ENCODE measurements around the gene COL10A1. TPM values are rescaled to one million over a fixed set of nuclear protein-coding genes. Genes with fewer than 3 reads are reported as not detected.

COL10A1 gene
- total RNA-seq, 4 donors from 2014 or later = not detected

- 79% methylated on average over 3 of the region's 3 CpGs for WGBS
- H3K4me3 ChIP-seq = no peak overlapping the region
- H3K36me3 ChIP-seq = no peaks in the 10 kb centered on the region
- H3K4me1 ChIP-seq = no peaks in the 10 kb centered on the region
- no peak for DNase-seq (ENCODE audit: low spot score in 2 of 2)
- no peak overlapping the region for H3K27ac ChIP-seq
- H3K9me3 ChIP-seq = no peaks in the 10 kb centered on the region
- TF ChIP-seq POLR2AphosphoS5 (IDR thresholded peaks at IDR 0.05) = no peak
- no peak for TF ChIP-seq EP300 (IDR thresholded peaks at IDR 0.05)
- TF ChIP-seq CTCF (IDR thresholded peaks at IDR 0.05) = no peak
- no peak for TF ChIP-seq POLR2A (IDR thresholded peaks at IDR 0.05)
- H3K27me3 ChIP-seq = no peaks in the 10 kb centered on the region
Observed at GRCh38 chr6:116133453-116133852, 7.5 kb upstream of the COL10A1 start.

DNA sequence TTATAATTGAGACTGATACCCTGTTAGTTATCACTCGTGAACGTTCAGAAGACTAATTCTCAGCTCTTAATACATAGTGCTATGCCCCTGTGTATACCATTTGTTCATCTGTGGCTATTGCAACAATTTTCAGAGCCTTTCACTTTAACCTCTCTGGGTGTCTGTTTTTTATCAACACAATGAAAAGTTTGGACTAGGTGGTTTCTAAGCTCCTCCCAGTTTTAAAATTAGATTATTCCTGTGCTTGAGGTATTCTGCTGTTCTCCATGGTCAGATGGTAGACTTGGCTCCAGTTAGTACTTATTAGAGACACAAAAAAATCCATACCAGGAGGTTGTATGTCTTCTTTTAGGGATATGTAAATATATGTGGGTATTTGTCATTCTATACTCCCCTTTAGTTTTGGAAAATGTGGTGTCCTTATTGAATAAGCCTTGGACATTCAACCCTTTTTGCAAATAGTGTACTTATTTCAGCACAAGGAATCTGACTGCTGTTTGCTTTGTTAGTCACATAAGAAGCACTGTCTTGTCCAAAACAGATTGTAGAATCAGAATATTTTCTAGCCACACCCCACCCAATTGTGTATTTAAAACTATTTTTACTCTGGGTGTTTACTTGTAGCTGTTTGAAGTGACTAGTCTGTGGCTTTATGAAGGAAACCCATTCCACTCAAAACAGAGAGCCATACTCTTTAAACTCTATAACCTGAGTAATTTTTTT lies 2.0 kb upstream of the COL10A1 start:
- no peak for TF ChIP-seq POLR2A (IDR thresholded peaks at IDR 0.05)
- TF ChIP-seq EP300 (IDR thresholded peaks at IDR 0.05) = no peak
- TF ChIP-seq POLR2AphosphoS5 (IDR thresholded peaks at IDR 0.05) = no peak
- TF ChIP-seq CTCF (IDR thresholded peaks at IDR 0.05) = no peak
- no peak overlapping the region for H3K4me3 ChIP-seq
- H3K4me1 ChIP-seq = no peaks in the 10 kb centered on the region
- H3K27ac ChIP-seq = no peak overlapping the region
- H3K27me3 ChIP-seq = no peaks in the 10 kb centered on the region
- no peak for DNase-seq (ENCODE audit: low spot score in 2 of 2)
- H3K9me3 ChIP-seq = no peaks in the 10 kb centered on the region
- 83% methylated on average over 2 of the region's 2 CpGs for WGBS
- no peaks in the 10 kb centered on the region for H3K36me3 ChIP-seq

GRCh38 chr6:116120430-116120829 lies 5.5 kb downstream of the COL10A1 start:
- H3K9me3 ChIP-seq = no peaks in the 10 kb centered on the region
- TF ChIP-seq POLR2A (IDR thresholded peaks at IDR 0.05) (no peak), EP300 (IDR thresholded peaks at IDR 0.05) (no peak), CTCF (IDR thresholded peaks at IDR 0.05) (no peak), POLR2AphosphoS5 (IDR thresholded peaks at IDR 0.05) (no peak)
- 85% methylated on average over 2 of the region's 3 CpGs for WGBS

GRCh38 chr6:116118608-116119007 lies 7.3 kb downstream of the COL10A1 start:
- TF ChIP-seq POLR2AphosphoS5 (IDR thresholded peaks at IDR 0.05) (no peak), POLR2A (IDR thresholded peaks at IDR 0.05) (no peak), CTCF (IDR thresholded peaks at IDR 0.05) (no peak), EP300 (IDR thresholded peaks at IDR 0.05) (no peak)
- no peaks in the 10 kb centered on the region for H3K27me3 ChIP-seq
- peaks cover 32% of the 10 kb centered on the region for H3K36me3 ChIP-seq
- no peak overlapping the region for H3K4me3 ChIP-seq
- no peaks in the 10 kb centered on the region for H3K4me1 ChIP-seq
- H3K9me3 ChIP-seq = no peaks in the 10 kb centered on the region
- no peak for DNase-seq (ENCODE audit: low spot score in 2 of 2)
- no peak overlapping the region for H3K27ac ChIP-seq

More at GRCh38 chr6:116120430-116120829, 5.5 kb downstream of the COL10A1 start:
- Histone ChIP-seq H3K27ac (no peak overlapping the region), H3K4me3 (no peak overlapping the region), H3K4me1 (no peaks in the 10 kb centered on the region), H3K36me3 (peaks cover 21% of the 10 kb centered on the region), H3K27me3 (no peaks in the 10 kb centered on the region)
- no peak for DNase-seq (ENCODE audit: low spot score in 2 of 2)

DNA sequence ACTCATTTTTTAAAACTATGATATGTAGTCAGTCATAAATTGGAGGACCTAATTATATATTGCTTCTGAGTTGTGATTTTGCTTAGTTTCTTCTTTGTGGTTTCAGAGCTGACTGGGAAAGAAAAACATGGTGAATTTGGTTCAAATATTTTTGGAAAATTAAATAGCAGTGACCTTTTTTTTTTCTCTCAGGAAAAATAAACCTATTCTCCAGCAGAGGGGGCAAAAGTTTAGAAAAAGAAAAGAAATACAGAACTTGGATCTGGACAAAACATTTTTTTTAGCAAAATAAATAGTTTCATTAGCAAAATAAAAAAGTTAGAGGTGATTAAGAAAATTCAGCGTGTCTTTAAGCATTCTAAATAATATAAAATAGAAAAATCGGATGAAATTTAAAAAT lies 10.2 kb downstream of the COL10A1 start:
- Histone ChIP-seq H3K4me1 (no peaks in the 10 kb centered on the region), H3K27me3 (no peaks in the 10 kb centered on the region), H3K4me3 (no peak overlapping the region), H3K9me3 (no peaks in the 10 kb centered on the region), H3K27ac (no peak overlapping the region), H3K36me3 (peaks cover 44% of the 10 kb centered on the region)
- WGBS = 66% methylated on average over 2 of the region's 2 CpGs
- no peak for DNase-seq (ENCODE audit: low spot score in 2 of 2)
- TF ChIP-seq CTCF (IDR thresholded peaks at IDR 0.05) = no peak
- no peak for TF ChIP-seq POLR2A (IDR thresholded peaks at IDR 0.05)
- no peak for TF ChIP-seq EP300 (IDR thresholded peaks at IDR 0.05)
- no peak for TF ChIP-seq POLR2AphosphoS5 (IDR thresholded peaks at IDR 0.05)

Measured in suprapubic skin (tissue), 4 donors.